Stimulated activated effector memory CD8-positive, alpha-beta T cell treated with anti-CD3 and anti-CD28 coated beads, Interleukin-12 subunit alpha, Interleukin-12 subunit beta, amount 100 ng/mL, for 72 hours (primary cell): ENCODE results near the gene AGBL4.

Source experiments
- ATAC-seq: fragments of 150-1000 bp; cut with Tn5 transposase; 2 replicates; pipeline ENCODE4 v1.10.0; 2021
- DNase-seq, 2 donors: peaks; one replicate each; pipeline ENCODE4 v3.0.0; 2021 to 2022; ENCODE audit warnings: low spot score in 2 of 2
- H3K27ac Mint-ChIP-seq: one replicate; pipeline ENCODE4 v1.8.0; 2022; ENCODE audit warnings: mild to moderate bottlenecking, mixed read lengths
- H3K36me3 Mint-ChIP-seq: one replicate; pipeline ENCODE4 v1.8.0; 2022; ENCODE audit warnings: mild to moderate bottlenecking, mixed read lengths
- H3K4me1 Mint-ChIP-seq: one replicate; pipeline ENCODE4 v1.8.0; 2022; ENCODE audit warnings: mixed read lengths
- H3K4me3 Mint-ChIP-seq: one replicate; pipeline ENCODE4 v1.8.0; 2022; ENCODE audit warnings: mild to moderate bottlenecking, mixed read lengths
- H3K9me3 Mint-ChIP-seq: one replicate; pipeline ENCODE4 v1.8.0; 2022; ENCODE audit warnings: mixed read lengths

Gene AGBL4

DNA sequence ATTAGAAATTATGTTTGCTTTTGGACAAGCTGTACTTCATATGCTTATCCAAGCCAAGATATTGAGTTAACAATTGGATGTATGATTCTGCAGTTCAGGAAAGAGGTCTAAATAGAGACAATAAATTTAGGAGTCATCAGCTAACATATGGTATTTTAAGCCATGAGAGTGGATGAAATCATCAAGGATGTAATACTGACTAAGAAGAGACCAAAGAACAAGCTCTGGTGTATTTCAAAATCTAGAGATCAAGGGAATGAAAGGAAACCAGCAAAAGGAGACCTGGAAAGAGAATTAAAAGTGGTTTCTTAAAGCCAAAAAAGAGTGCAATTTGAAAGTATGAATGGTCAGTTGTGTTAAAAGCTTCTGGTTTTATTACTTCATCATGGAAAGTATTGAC is 1063.4 kb downstream of the AGBL4 start:
- no peaks in the 10 kb centered on the region for H3K36me3 Mint-ChIP-seq
- H3K4me3 Mint-ChIP-seq = no peak overlapping the region
- H3K9me3 Mint-ChIP-seq = peaks cover 10% of the 10 kb centered on the region
- DNase-seq (no peak), ATAC-seq (no peak)
- no peak overlapping the region for H3K27ac Mint-ChIP-seq
- no peaks in the 10 kb centered on the region for H3K4me1 Mint-ChIP-seq

GRCh38 chr1:48955774-48956173 is 1068.0 kb downstream of the AGBL4 start:
- Mint-ChIP-seq H3K27ac (no peak overlapping the region), H3K4me3 (no peak overlapping the region), H3K9me3 (peaks cover 15% of the 10 kb centered on the region), H3K36me3 (no peaks in the 10 kb centered on the region), H3K4me1 (no peaks in the 10 kb centered on the region)
- DNase-seq = no peak
- ATAC-seq = no peak

DNA sequence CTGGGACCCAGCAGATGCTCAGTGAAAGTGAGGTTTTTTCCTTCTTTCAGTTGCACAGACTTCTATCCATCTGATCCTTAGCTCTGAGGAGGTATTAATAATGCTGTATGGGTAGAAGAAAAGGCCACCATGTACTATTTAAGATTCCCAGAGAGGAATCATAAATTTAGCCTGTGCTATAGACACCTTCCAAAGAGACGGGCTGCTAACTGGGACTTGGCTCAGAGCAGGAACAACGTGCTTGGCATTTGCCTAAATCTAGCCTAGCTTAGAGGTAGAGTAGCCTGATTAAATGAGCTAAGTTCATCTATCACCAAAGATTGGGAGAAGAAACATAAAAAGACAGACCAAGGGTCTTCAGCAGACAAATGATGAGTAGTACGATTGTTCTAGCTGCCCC is 1070.1 kb downstream of the AGBL4 start:
- Mint-ChIP-seq H3K27ac (no peak overlapping the region), H3K36me3 (no peaks in the 10 kb centered on the region), H3K4me3 (no peak overlapping the region), H3K9me3 (peaks cover 6% of the 10 kb centered on the region), H3K4me1 (no peaks in the 10 kb centered on the region)
- DNase-seq (no peak), ATAC-seq (no peak)

DNA sequence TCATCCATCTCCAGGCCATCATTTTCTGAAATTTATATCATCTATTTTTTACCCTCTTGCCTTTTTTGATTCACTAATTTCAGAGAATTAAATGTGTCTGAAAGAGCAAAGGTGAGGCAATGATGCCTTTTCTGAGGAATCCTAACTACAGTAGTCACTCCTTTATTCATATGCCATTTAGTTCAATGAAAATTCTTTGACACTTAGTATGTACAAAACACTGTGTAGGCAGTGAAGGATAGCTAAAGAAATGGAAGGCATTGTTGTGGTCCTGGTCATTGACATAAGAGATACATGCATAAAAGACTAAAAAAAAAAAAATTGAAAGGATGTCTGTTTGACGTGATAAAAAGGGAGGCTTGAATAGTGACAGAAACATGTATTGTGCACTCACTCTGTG is 1075.2 kb downstream of the AGBL4 start:
- no peaks in the 10 kb centered on the region for H3K4me1 Mint-ChIP-seq
- H3K27ac Mint-ChIP-seq = no peak overlapping the region
- no peaks in the 10 kb centered on the region for H3K36me3 Mint-ChIP-seq
- no peak for DNase-seq
- ATAC-seq = no peak
- H3K4me3 Mint-ChIP-seq = no peak overlapping the region
- H3K9me3 Mint-ChIP-seq = peaks cover 4% of the 10 kb centered on the region

GRCh38 chr1:48947761-48948537 is 1075.8 kb downstream of the AGBL4 start:
- no peaks in the 10 kb centered on the region for H3K36me3 Mint-ChIP-seq
- DNase-seq (no peak), ATAC-seq (no peak)
- H3K9me3 Mint-ChIP-seq = peaks cover 4% of the 10 kb centered on the region
- no peaks in the 10 kb centered on the region for H3K4me1 Mint-ChIP-seq
- H3K27ac Mint-ChIP-seq = no peak overlapping the region
- H3K4me3 Mint-ChIP-seq = no peak overlapping the region

- no peak for ATAC-seq
- Mint-ChIP-seq H3K36me3 (no peaks in the 10 kb centered on the region), H3K4me3 (no peak overlapping the region), H3K9me3 (no peaks in the 10 kb centered on the region), H3K4me1 (no peaks in the 10 kb centered on the region), H3K27ac (no peak overlapping the region)
- DNase-seq = no peak
These were observed 1077.7 kb downstream of the AGBL4 start for GRCh38 chr1:48946070-48946469.

- Mint-ChIP-seq H3K9me3 (no peaks in the 10 kb centered on the region), H3K36me3 (no peaks in the 10 kb centered on the region), H3K27ac (no peak overlapping the region), H3K4me1 (no peaks in the 10 kb centered on the region), H3K4me3 (no peak overlapping the region)
- DNase-seq (no peak), ATAC-seq (no peak)
These were observed 1078.9 kb downstream of the AGBL4 start for GRCh38 chr1:48944811-48945210.

GRCh38 chr1:48943826-48944225 is 1079.9 kb downstream of the AGBL4 start:
- H3K36me3 Mint-ChIP-seq = no peaks in the 10 kb centered on the region
- ATAC-seq (no peak), DNase-seq (no peak)
- H3K27ac Mint-ChIP-seq = no peak overlapping the region
- H3K4me3 Mint-ChIP-seq = no peak overlapping the region
- no peaks in the 10 kb centered on the region for H3K9me3 Mint-ChIP-seq
- H3K4me1 Mint-ChIP-seq = no peaks in the 10 kb centered on the region

GRCh38 chr1:48943393-48943792 is 1080.4 kb downstream of the AGBL4 start:
- no peaks in the 10 kb centered on the region for H3K4me1 Mint-ChIP-seq
- ATAC-seq (no peak), DNase-seq (no peak)
- no peak overlapping the region for H3K27ac Mint-ChIP-seq
- H3K4me3 Mint-ChIP-seq = no peak overlapping the region
- no peaks in the 10 kb centered on the region for H3K9me3 Mint-ChIP-seq
- H3K36me3 Mint-ChIP-seq = no peaks in the 10 kb centered on the region

DNA sequence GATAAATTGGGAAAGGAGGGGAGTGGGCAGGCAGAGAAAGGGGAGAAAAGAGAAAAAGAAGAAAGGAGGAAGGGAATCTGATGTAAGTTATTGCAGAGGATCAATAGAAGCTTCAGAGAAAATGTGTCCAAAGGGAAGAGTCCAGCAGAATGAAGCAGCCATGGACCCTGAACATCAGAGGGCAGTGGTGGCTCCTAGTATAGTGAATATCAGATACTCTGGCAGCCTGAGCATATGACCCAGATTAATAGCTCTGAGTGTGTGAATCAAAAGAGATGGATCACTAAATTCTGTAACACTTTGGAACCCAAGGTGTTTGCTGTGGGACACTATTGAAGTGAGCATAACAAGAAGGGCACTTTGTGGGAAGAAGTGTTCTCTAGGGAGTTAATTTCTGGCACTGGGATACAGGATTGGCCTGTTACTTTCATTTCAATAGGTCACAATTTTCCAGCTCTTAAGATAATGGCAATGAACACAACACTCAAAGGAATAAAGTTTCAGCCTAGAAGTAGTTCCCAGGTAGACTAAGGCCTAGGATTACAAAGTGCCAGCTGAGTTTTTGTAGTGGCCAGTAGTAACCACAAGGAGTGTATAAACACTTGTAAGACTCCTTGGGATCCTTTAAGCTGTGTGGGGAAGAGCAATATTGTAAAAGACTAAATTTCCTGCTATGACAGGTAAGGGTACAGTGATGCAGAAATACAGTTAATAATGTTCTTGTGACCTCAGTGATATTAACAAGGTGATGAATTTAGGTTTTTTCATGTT is 1082.6 kb downstream of the AGBL4 start:
- no peaks in the 10 kb centered on the region for H3K9me3 Mint-ChIP-seq
- H3K4me1 Mint-ChIP-seq = no peaks in the 10 kb centered on the region
- H3K36me3 Mint-ChIP-seq = no peaks in the 10 kb centered on the region
- no peak overlapping the region for H3K27ac Mint-ChIP-seq
- DNase-seq = no peak
- no peak for ATAC-seq
- H3K4me3 Mint-ChIP-seq = no peak overlapping the region

- no peaks in the 10 kb centered on the region for H3K4me1 Mint-ChIP-seq
- H3K27ac Mint-ChIP-seq = no peak overlapping the region
- no peaks in the 10 kb centered on the region for H3K36me3 Mint-ChIP-seq
- no peak overlapping the region for H3K4me3 Mint-ChIP-seq
- DNase-seq (no peak), ATAC-seq (no peak)
- no peaks in the 10 kb centered on the region for H3K9me3 Mint-ChIP-seq
These were observed 1083.4 kb downstream of the AGBL4 start for GRCh38 chr1:48940354-48940753.

- no peaks in the 10 kb centered on the region for H3K4me1 Mint-ChIP-seq
- no peaks in the 10 kb centered on the region for H3K36me3 Mint-ChIP-seq
- H3K4me3 Mint-ChIP-seq = no peak overlapping the region
- no peaks in the 10 kb centered on the region for H3K9me3 Mint-ChIP-seq
- H3K27ac Mint-ChIP-seq = no peak overlapping the region
- ATAC-seq (no peak), DNase-seq (no peak)
These were observed 1083.9 kb downstream of the AGBL4 start for GRCh38 chr1:48939828-48940227.

GRCh38 chr1:48939042-48939441 is 1084.7 kb downstream of the AGBL4 start:
- Mint-ChIP-seq H3K27ac (no peak overlapping the region), H3K4me3 (no peak overlapping the region), H3K4me1 (no peaks in the 10 kb centered on the region), H3K9me3 (no peaks in the 10 kb centered on the region), H3K36me3 (no peaks in the 10 kb centered on the region)
- DNase-seq (no peak), ATAC-seq (no peak)

GRCh38 chr1:48937732-48938131 is 1086.0 kb downstream of the AGBL4 start:
- no peaks in the 10 kb centered on the region for H3K9me3 Mint-ChIP-seq
- H3K36me3 Mint-ChIP-seq = no peaks in the 10 kb centered on the region
- ATAC-seq = no peak
- H3K4me1 Mint-ChIP-seq = no peaks in the 10 kb centered on the region
- no peak for DNase-seq
- no peak overlapping the region for H3K4me3 Mint-ChIP-seq
- H3K27ac Mint-ChIP-seq = no peak overlapping the region

- DNase-seq = no peak
- no peak overlapping the region for H3K4me3 Mint-ChIP-seq
These were observed 1087.3 kb downstream of the AGBL4 start for GRCh38 chr1:48936436-48936835.

GRCh38 chr1:48932366-48932765 is 1091.4 kb downstream of the AGBL4 start:
- no peak overlapping the region for H3K4me3 Mint-ChIP-seq
- no peaks in the 10 kb centered on the region for H3K36me3 Mint-ChIP-seq
- ATAC-seq (no peak), DNase-seq (no peak)
- H3K9me3 Mint-ChIP-seq = no peaks in the 10 kb centered on the region
- no peak overlapping the region for H3K27ac Mint-ChIP-seq
- H3K4me1 Mint-ChIP-seq = no peaks in the 10 kb centered on the region

More at GRCh38 chr1:48936436-48936835, 1087.3 kb downstream of the AGBL4 start:
- Mint-ChIP-seq H3K36me3 (no peaks in the 10 kb centered on the region), H3K9me3 (no peaks in the 10 kb centered on the region), H3K4me1 (no peaks in the 10 kb centered on the region), H3K27ac (no peak overlapping the region)
- ATAC-seq = no peak
